ENCODE measurements around the gene CENPP. TPM values are rescaled to one million over a fixed set of nuclear protein-coding genes. Genes with fewer than 3 reads are reported as not detected.

CENPP gene
- total RNA-seq, 1 experiment from 2014 or later = 8.3 TPM

- no peak for ATAC-seq
- POLR2A ChIA-PET (ENCODE audit: unreplicated experiment) = no interaction called here
- H3K9ac ChIP-seq (ENCODE audit: low read length) = no peak overlapping the region
Measured at GRCh38 chr9:92608909-92609445, 283.2 kb downstream of the CENPP start.

GRCh38 chr9:92610470-92611420, 285.0 kb downstream of the CENPP start:
- Histone ChIP-seq H3K36me3 (ENCODE audit: low read depth, low read length) (0 out of 2 replicates have a peak, but pooled peaks cover 3% of the 10 kb centered on the region), H3K27me3 (ENCODE audit: low read length) (no peaks in the 10 kb centered on the region), H3K27ac (ENCODE audit: low read length) (no peak overlapping the region), H3F3A (ENCODE audit: low read length, unreplicated experiment) (no peaks in the 10 kb centered on the region), H2AFZ (ENCODE audit: low read length) (no peak overlapping the region), H3K4me3 (ENCODE audit: low read length) (no peak overlapping the region), H3K4me1 (ENCODE audit: insufficient read depth, low read length) (no peaks in the 10 kb centered on the region), H3K79me2 (ENCODE audit: low read length) (no peaks in the 10 kb centered on the region), H4K20me1 (ENCODE audit: low read length) (no peaks in the 10 kb centered on the region), H3K9me3 (ENCODE audit: low read length) (no peaks in the 10 kb centered on the region), H3K4me2 (ENCODE audit: low read length) (no peak overlapping the region), H3K9ac (ENCODE audit: low read length) (no peak overlapping the region), H3K9me2 (replicated peaks; ENCODE audit: low read length) (no peaks in the 10 kb centered on the region)
- DNase-seq (no peak), ATAC-seq (no peak)
- no peak for TF ChIP-seq EZH2 (IDR thresholded peaks at IDR 0.05; ENCODE audit: low read length, unreplicated experiment)
- TF ChIP-seq CTCF (conservative IDR thresholded peaks at IDR 0.05; ENCODE audit: low read depth, low read length) = no peak
- no peak for TF ChIP-seq EZH2phosphoT487 (IDR thresholded peaks at IDR 0.05; ENCODE audit: borderline replicate concordance, low read length)
- POLR2A ChIA-PET (ENCODE audit: unreplicated experiment) = no interaction called here
- no TSS peak for BruUV-seq (replicated peaks)
- CTCF ChIA-PET = no interaction called here
- intact Hi-C loops (cut with micrococcal nuclease) = no loop called here

More at GRCh38 chr9:92608909-92609445, 283.2 kb downstream of the CENPP start:
- BruUV-seq (replicated peaks) = no TSS peak
- Histone ChIP-seq H3K4me2 (ENCODE audit: low read length) (no peak overlapping the region), H3K4me1 (ENCODE audit: insufficient read depth, low read length) (no peaks in the 10 kb centered on the region), H3K27me3 (ENCODE audit: low read length) (no peaks in the 10 kb centered on the region), H3K9me2 (replicated peaks; ENCODE audit: low read length) (no peaks in the 10 kb centered on the region), H4K20me1 (ENCODE audit: low read length) (no peaks in the 10 kb centered on the region), H3K9me3 (ENCODE audit: low read length) (no peaks in the 10 kb centered on the region), H3K4me3 (ENCODE audit: low read length) (no peak overlapping the region), H3K36me3 (ENCODE audit: low read depth, low read length) (0 out of 2 replicates have a peak, but pooled peaks cover 3% of the 10 kb centered on the region), H3K27ac (ENCODE audit: low read length) (no peak overlapping the region), H2AFZ (ENCODE audit: low read length) (no peak overlapping the region), H3F3A (ENCODE audit: low read length, unreplicated experiment) (no peaks in the 10 kb centered on the region), H3K79me2 (ENCODE audit: low read length) (no peaks in the 10 kb centered on the region)
- CTCF ChIA-PET = no interaction called here
- TF ChIP-seq EZH2phosphoT487 (IDR thresholded peaks at IDR 0.05; ENCODE audit: borderline replicate concordance, low read length) (no peak), EZH2 (IDR thresholded peaks at IDR 0.05; ENCODE audit: low read length, unreplicated experiment) (no peak), CTCF (conservative IDR thresholded peaks at IDR 0.05; ENCODE audit: low read depth, low read length) (no peak)
- DNase-seq = no peak
- intact Hi-C loops (cut with micrococcal nuclease) = no loop called here

Measured in PC-3 (cell line).